ENCODE measurements around the gene ENO2. TPM values are rescaled to one million over a fixed set of nuclear protein-coding genes. Genes with fewer than 3 reads are reported as not detected.
"Not testable (repeated sequence)": the region's sequence is repeated elsewhere in the genome, so short reads cannot be mapped to it uniquely, and the experiment has no call there.

The ENO2 gene
- total RNA-seq, 2 donors from 2014 or later = 104 to 139 TPM

DNA sequence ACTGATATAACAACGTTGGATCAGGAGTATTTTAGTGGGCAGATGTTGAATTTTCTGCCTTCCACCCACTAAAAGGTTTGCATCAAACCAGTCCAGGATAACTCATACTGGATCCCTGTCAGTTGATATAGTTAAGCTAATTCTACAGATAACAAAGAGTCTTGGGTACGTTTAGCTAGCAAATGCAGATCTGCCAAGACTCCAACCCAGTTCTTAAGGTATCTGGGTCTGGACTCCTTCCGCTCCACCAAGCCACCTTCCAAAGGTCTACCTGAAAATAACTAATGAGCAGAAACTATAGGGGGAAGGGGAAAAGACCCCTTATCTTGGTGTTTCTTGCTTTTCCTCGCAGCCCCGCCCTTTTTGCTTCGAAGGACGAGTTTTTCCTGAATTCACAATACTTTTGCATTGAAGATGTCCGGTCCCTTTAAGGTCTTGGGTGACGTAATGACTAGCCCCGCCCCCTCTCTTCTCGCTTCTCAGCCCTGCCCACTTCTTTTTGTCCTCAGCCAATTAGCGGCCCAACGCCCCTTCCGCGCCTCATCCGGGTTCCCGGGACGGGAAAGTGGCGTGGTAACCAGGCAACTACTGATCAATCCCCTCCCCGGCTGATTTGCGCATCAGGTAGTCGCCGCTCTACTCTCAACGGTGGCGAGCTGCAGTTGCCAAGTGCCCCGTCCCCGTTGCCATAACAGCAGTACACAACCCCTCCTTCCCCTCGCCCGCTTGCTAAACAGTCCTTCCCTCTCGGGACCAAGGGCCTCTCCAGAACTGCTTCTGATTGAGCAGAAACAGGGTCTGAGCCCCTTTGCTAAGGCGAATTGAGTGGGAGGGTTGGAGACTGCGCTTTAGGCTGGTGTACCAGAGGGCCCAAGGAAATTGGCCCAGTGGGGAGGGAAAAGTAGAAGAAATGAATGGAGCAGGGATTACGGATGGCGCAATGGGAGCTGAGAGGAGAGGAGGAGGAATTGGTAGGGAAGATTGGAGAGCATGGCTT, 9.8 kb upstream of the ENO2 start, which contains the start of gene LRRC23:
Gene LRRC23, plus strand, starts transcription at position 543 of the 997 bp plus-strand sequence. CDS start 812 bp downstream, outside the sequence.
- H3K4me3 Mint-ChIP-seq = no peak within 1 kb of the TSS
- H3K4me3 ChIP-seq (ENCODE audit: low read length) = peak within 1 kb of the TSS; percentile 91
- H3K9ac ChIP-seq (ENCODE audit: extremely low read depth, low read length, poor library complexity, severe bottlenecking) = peak within 1 kb of the TSS; percentile 91
- H3K36me3 ChIP-seq (ENCODE audit: control insufficient read depth, insufficient read depth, low read length) = no peaks in the 10 kb centered on the region
- no peaks in the 10 kb centered on the region for H3K9me3 ChIP-seq (ENCODE audit: control insufficient read depth, low read length)
- WGBS, 2 experiments (ENCODE audit: insufficient coverage in 1 of 2, insufficient read length in 1 of 2) = 9 to 10% methylated on average over 29 to 34 of the region's 34 CpGs
- no peaks in the 10 kb centered on the region for H3K27me3 ChIP-seq (ENCODE audit: control insufficient read depth, insufficient read depth, low read length, poor library complexity, severe bottlenecking)
- no peaks in the 10 kb centered on the region for H3K36me3 Mint-ChIP-seq (ENCODE audit: low read depth)
- peaks cover 7% of the 10 kb centered on the region for H3K4me1 ChIP-seq (ENCODE audit: control insufficient read depth, insufficient read depth, low read length)
- H3K27ac ChIP-seq (ENCODE audit: low read depth, low read length) = peak within 1 kb of the TSS; percentile 96
- peaks cover 3% of the 10 kb centered on the region for H3K27me3 Mint-ChIP-seq (ENCODE audit: insufficient read depth)
- H3K4me1 Mint-ChIP-seq = peaks cover 13% of the 10 kb centered on the region
- peak; percentile 100 for DNase-seq
- TF ChIP-seq, protein P1, sequence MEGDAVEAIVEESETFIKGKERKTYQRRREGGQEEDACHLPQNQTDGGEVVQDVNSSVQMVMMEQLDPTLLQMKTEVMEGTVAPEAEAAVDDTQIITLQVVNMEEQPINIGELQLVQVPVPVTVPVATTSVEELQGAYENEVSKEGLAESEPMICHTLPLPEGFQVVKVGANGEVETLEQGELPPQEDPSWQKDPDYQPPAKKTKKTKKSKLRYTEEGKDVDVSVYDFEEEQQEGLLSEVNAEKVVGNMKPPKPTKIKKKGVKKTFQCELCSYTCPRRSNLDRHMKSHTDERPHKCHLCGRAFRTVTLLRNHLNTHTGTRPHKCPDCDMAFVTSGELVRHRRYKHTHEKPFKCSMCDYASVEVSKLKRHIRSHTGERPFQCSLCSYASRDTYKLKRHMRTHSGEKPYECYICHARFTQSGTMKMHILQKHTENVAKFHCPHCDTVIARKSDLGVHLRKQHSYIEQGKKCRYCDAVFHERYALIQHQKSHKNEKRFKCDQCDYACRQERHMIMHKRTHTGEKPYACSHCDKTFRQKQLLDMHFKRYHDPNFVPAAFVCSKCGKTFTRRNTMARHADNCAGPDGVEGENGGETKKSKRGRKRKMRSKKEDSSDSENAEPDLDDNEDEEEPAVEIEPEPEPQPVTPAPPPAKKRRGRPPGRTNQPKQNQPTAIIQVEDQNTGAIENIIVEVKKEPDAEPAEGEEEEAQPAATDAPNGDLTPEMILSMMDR (conservative IDR thresholded peaks at IDR 0.05) = no peak
- H3K27ac Mint-ChIP-seq = no peak within 1 kb of the TSS
- no peaks in the 10 kb centered on the region for H3K9me3 Mint-ChIP-seq

DNA sequence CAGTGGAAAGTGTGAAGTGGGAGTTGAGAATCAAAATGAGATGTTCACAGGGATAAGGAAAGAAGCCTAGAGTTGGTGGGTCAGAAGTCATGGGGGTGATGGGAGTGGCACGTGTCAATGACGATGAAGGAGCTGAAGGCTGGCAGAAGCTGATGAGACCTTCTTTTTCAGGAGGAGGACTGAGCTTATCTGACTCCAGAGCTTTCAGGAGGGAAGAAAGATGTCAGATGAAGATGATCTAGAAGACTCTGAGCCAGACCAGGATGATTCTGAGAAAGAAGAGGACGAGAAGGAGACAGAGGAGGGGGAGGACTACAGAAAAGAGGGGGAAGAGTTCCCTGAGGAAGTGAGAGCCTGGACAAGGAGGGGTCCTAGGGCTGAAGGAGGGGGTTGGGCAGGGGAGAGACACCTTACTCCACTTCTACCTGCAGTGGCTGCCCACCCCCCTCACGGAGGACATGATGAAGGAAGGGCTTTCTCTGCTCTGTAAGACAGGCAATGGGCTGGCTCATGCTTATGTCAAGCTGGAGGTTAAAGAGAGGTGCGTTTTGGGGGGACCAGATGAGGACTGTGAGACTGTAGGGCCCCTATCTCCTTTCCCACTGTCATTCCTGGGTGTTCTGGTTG, 8.9 kb upstream of the ENO2 start:
- 71 to 92% methylated on average over 2 to 5 of the region's 5 CpGs for WGBS, 2 experiments (ENCODE audit: insufficient coverage in 1 of 2, insufficient read length in 1 of 2)
- peaks cover 13% of the 10 kb centered on the region for H3K4me1 Mint-ChIP-seq
- H3K9ac ChIP-seq (ENCODE audit: extremely low read depth, low read length, poor library complexity, severe bottlenecking) = peak overlapping the region; percentile 91
- peak overlapping the region; percentile 96 for H3K27ac ChIP-seq (ENCODE audit: low read depth, low read length)
- no peak overlapping the region for H3K4me3 Mint-ChIP-seq
- H3K36me3 ChIP-seq (ENCODE audit: control insufficient read depth, insufficient read depth, low read length) = no peaks in the 10 kb centered on the region
- no peaks in the 10 kb centered on the region for H3K9me3 Mint-ChIP-seq
- H3K9me3 ChIP-seq (ENCODE audit: control insufficient read depth, low read length) = no peaks in the 10 kb centered on the region
- peaks cover 7% of the 10 kb centered on the region for H3K4me1 ChIP-seq (ENCODE audit: control insufficient read depth, insufficient read depth, low read length)
- peak overlapping the region; percentile 91 for H3K4me3 ChIP-seq (ENCODE audit: low read length)
- no peak overlapping the region for H3K27ac Mint-ChIP-seq
- no peaks in the 10 kb centered on the region for H3K27me3 ChIP-seq (ENCODE audit: control insufficient read depth, insufficient read depth, low read length, poor library complexity, severe bottlenecking)
- no peaks in the 10 kb centered on the region for H3K36me3 Mint-ChIP-seq (ENCODE audit: low read depth)
- TF ChIP-seq, protein P1 (conservative IDR thresholded peaks at IDR 0.05) = no peak
- H3K27me3 Mint-ChIP-seq (ENCODE audit: insufficient read depth) = peaks cover 11% of the 10 kb centered on the region
- no peak for DNase-seq

DNA sequence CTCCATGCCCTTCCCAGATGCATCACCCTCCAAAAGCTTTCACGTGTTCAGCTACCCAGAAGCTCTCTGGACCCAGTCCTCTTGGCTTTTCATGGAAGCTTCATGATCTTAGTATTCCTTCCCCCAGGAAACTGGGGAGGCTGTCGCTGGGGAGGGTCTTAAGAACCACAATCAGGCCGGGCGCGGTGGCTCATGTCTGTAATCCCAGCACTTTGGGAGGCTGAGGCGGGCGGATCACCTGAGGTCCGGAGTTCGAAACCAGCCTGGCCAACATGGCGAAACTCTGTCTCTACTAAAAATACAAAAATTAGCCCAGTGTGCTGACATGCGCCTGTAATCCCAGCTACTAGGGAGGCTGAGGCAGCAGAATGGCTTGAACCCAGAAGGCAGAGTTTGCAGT, 6.2 kb upstream of the ENO2 start:
- not testable (repeated sequence) for H3K36me3 ChIP-seq (ENCODE audit: control insufficient read depth, insufficient read depth, low read length); H3K36me3 Mint-ChIP-seq (ENCODE audit: low read depth); H3K9me3 ChIP-seq (ENCODE audit: control insufficient read depth, low read length); H3K4me1 ChIP-seq (ENCODE audit: control insufficient read depth, insufficient read depth, low read length); H3K4me3 Mint-ChIP-seq; H3K9me3 Mint-ChIP-seq; H3K27ac ChIP-seq (ENCODE audit: low read depth, low read length); H3K27me3 ChIP-seq (ENCODE audit: control insufficient read depth, insufficient read depth, low read length, poor library complexity, severe bottlenecking); H3K4me3 ChIP-seq (ENCODE audit: low read length); H3K9ac ChIP-seq (ENCODE audit: extremely low read depth, low read length, poor library complexity, severe bottlenecking); DNase-seq; H3K27ac Mint-ChIP-seq
- 94 to 95% methylated on average over 10 to 11 of the region's 11 CpGs for WGBS, 2 experiments (ENCODE audit: insufficient coverage in 1 of 2, insufficient read length in 1 of 2)
- peaks cover 14% of the 10 kb centered on the region for H3K4me1 Mint-ChIP-seq
- H3K27me3 Mint-ChIP-seq (ENCODE audit: insufficient read depth) = peaks cover 36% of the 10 kb centered on the region

Measured in endodermal cell (in vitro differentiated cells).